Neural progenitor cell (in vitro differentiated cells): ENCODE measurements around the gene ERGIC1. TPM values are rescaled to one million over a fixed set of nuclear protein-coding genes. Genes with fewer than 3 reads are reported as not detected.

ENCODE experiments used
- DNase-seq: peaks from one replicate; pipeline ENCODE4 v3.0.0-alpha.2; 2016; ENCODE audit warnings: low spot score
- H2AFZ ChIP-seq: fragments of 200-600 bp; sonication (generic); replicated peaks from 2 replicates; pipeline ENCODE4 v1.6.1; 2016; ENCODE audit warnings: antibody characterized with exemption
- H3F3A ChIP-seq: fragments of 200-600 bp; sonication (generic); 2 replicates; pipeline ENCODE4 v1.6.1; 2016; ENCODE audit warnings: antibody characterized with exemption, low read depth
- H3K27ac ChIP-seq: fragments of 200-600 bp; sonication (generic); 2 replicates; pipeline ENCODE4 v1.5.1; 2016; ENCODE audit warnings: mild to moderate bottlenecking
- H3K27me3 ChIP-seq: fragments of 200-600 bp; sonication (generic); 2 replicates; pipeline ENCODE4 v1.6.1; 2016; ENCODE audit warnings: mild to moderate bottlenecking, moderate library complexity
- H3K36me3 ChIP-seq: fragments of 200-600 bp; sonication (generic); 2 replicates; pipeline ENCODE4 v1.5.1; 2016
- H3K4me1 ChIP-seq: fragments of 200-600 bp; sonication (generic); 2 replicates; pipeline ENCODE4 v1.6.1; 2016; ENCODE audit warnings: mixed run types
- H3K4me2 ChIP-seq: fragments of 200-600 bp; sonication (generic); 2 replicates; pipeline ENCODE4 v1.6.1; 2016
- H3K4me3 ChIP-seq: fragments of 200-600 bp; sonication (generic); 2 replicates; pipeline ENCODE4 v1.5.1; 2016
- H3K79me2 ChIP-seq: fragments of 200-600 bp; sonication (generic); 2 replicates; pipeline ENCODE4 v1.6.1; 2016; ENCODE audit warnings: low read depth
- H3K9ac ChIP-seq: fragments of 200-600 bp; sonication (generic); 2 replicates; pipeline ENCODE4 v1.6.1; 2016
- H3K9me3 ChIP-seq: fragments of 200-600 bp; sonication (generic); 2 replicates; pipeline ENCODE4 v1.5.1; 2016; ENCODE audit warnings: low read depth
- H4K20me1 ChIP-seq: fragments of 200-600 bp; sonication (generic); 2 replicates; pipeline ENCODE4 v1.6.1; 2016; ENCODE audit warnings: low read depth
- H3K27ac Mint-ChIP-seq: 3 replicates; pipeline ENCODE4 v1.8.0; 2021; ENCODE audit warnings: mixed read lengths
- H3K27me3 Mint-ChIP-seq: 2 replicates; pipeline ENCODE4 v1.8.0; 2022; ENCODE audit warnings: low read depth, mild to moderate bottlenecking, inconsistent platforms, moderate library complexity, mixed read lengths; ENCODE audit not compliant: insufficient read depth
- H3K36me3 Mint-ChIP-seq: 3 replicates; pipeline ENCODE4 v1.8.0; 2021; ENCODE audit warnings: mixed read lengths
- H3K4me1 Mint-ChIP-seq: 3 replicates; pipeline ENCODE4 v1.8.0; 2021; ENCODE audit warnings: mixed read lengths
- H3K4me3 Mint-ChIP-seq: 3 replicates; pipeline ENCODE4 v1.8.0; 2021; ENCODE audit warnings: mild to moderate bottlenecking, moderate library complexity, mixed read lengths
- H3K9me3 Mint-ChIP-seq: 3 replicates; pipeline ENCODE4 v1.8.0; 2020; ENCODE audit warnings: mixed read lengths
- EZH2 ChIP-seq: fragments of 200-600 bp; sonication (generic); IDR thresholded peaks from 2 replicates; pipeline ENCODE4 v1.6.1; 2017; ENCODE audit warnings: antibody characterized with exemption, mild to moderate bottlenecking, moderate library complexity
- EZH2phosphoT487 ChIP-seq: fragments of 200-600 bp; sonication (generic); IDR thresholded peaks from 2 replicates; pipeline ENCODE4 v1.6.1; 2017; ENCODE audit warnings: antibody characterized with exemption
- total RNA-seq: library from RNA; depleted of rRNA; stranded (reverse); fragments of >200 nt; gene quantifications from 2 replicates; pipeline ENCODE4 v1.2.3, GENCODE V29; 2015; ENCODE audit warnings: low replicate concordance
- TF ChIP-seq, protein P1 (sequence below): fragments of 200-600 bp; sonication (generic); IDR thresholded peaks from 2 replicates; pipeline ENCODE4 v1.5.1; 2017; ENCODE audit warnings: antibody characterized with exemption, mild to moderate bottlenecking

The ERGIC1 gene
- total RNA-seq, 1 donor from 2014 or later, result 28.7 TPM

DNA sequence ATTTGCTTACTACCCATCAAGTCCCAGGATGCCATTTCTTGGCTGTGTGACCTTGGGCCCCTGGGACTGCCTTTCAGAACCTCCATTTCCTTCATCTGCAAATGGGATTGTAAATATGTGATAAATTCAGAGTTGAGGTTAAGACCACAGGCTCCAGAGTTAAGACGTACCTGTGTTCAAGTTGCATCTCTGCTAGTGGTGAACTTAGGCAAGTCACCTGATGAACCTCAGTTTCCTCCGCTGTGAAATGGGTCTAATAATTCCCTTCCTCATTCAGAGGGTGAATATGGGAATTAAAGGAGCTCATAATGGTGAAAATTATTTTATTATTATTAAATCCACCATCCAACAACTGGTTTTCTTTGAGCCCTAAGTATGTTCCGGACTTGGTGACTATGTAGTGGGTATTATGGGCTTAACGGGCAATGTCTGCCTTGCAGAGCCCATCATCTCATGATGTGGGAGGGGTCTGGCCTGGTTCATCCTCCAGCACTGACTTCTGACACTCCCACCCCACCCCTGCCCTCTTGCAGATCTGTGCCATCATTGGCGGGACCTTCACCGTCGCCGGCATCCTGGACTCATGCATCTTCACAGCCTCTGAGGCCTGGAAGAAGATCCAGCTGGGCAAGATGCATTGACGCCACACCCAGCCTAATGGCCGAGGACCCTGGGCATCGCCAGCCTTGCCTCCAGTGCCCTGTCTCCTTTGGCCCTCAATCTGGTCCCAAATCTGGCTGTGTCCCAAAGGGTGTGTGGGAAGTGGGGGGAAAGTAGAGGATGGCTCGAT lies 116.3 kb downstream of the ERGIC1 start:
- Mint-ChIP-seq H3K36me3 (peaks cover 14% of the 10 kb centered on the region), H3K27ac (no peak overlapping the region), H3K4me3 (no peak overlapping the region), H3K27me3 (no peaks in the 10 kb centered on the region), H3K9me3 (no peaks in the 10 kb centered on the region), H3K4me1 (no peaks in the 10 kb centered on the region)
- Histone ChIP-seq H3K4me2 (no peak overlapping the region), H3K27me3 (no peaks in the 10 kb centered on the region), H3K9ac (no peak overlapping the region), H3K4me1 (no peaks in the 10 kb centered on the region), H3K79me2 (no peaks in the 10 kb centered on the region), H3F3A (no peaks in the 10 kb centered on the region), H3K27ac (no peak overlapping the region), H3K36me3 (no peaks in the 10 kb centered on the region), H2AFZ (no peak overlapping the region), H3K4me3 (no peak overlapping the region), H3K9me3 (no peaks in the 10 kb centered on the region), H4K20me1 (no peaks in the 10 kb centered on the region)
- no peak for DNase-seq
- TF ChIP-seq EZH2phosphoT487, result no peak
- no peak for TF ChIP-seq EZH2
- TF ChIP-seq, protein P1, sequence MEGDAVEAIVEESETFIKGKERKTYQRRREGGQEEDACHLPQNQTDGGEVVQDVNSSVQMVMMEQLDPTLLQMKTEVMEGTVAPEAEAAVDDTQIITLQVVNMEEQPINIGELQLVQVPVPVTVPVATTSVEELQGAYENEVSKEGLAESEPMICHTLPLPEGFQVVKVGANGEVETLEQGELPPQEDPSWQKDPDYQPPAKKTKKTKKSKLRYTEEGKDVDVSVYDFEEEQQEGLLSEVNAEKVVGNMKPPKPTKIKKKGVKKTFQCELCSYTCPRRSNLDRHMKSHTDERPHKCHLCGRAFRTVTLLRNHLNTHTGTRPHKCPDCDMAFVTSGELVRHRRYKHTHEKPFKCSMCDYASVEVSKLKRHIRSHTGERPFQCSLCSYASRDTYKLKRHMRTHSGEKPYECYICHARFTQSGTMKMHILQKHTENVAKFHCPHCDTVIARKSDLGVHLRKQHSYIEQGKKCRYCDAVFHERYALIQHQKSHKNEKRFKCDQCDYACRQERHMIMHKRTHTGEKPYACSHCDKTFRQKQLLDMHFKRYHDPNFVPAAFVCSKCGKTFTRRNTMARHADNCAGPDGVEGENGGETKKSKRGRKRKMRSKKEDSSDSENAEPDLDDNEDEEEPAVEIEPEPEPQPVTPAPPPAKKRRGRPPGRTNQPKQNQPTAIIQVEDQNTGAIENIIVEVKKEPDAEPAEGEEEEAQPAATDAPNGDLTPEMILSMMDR, result no peak

DNA sequence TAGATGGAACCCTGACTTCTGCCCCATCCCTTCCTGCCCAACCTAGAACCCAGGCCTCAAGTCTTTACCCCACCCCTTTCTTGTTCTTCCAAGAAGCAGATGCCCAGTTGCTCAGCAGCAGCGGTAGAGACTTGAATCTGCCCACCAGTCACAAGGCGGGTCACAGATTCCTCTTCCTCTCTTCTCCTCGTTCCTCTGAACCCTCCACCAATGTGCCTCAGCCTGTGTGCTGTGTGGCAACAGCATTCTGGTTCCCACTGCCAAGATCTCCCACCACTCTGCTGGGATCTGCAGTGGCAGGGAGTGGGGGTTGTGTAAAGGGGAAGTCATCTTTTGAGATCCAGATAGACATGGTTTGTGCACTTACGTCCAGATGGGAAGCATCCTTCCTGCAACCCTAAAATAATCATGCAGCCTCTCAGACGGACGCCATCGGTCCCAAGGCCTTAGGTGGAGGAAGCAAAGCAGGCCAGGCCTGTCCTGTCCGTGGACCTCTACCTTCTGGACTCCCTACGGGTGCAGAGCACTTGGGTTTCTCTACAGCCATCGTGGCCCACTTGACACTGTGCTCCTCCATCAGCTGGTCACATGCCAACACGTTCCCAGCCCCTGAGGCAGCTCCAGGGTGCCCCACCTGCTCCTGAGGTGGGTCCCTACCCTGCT lies 117.5 kb downstream of the ERGIC1 start:
- Histone ChIP-seq H4K20me1 (no peaks in the 10 kb centered on the region), H2AFZ (no peak overlapping the region), H3K27me3 (peaks cover 3% of the 10 kb centered on the region), H3K4me3 (no peak overlapping the region), H3K9ac (no peak overlapping the region), H3K4me1 (no peaks in the 10 kb centered on the region), H3F3A (no peaks in the 10 kb centered on the region), H3K9me3 (no peaks in the 10 kb centered on the region), H3K79me2 (no peaks in the 10 kb centered on the region), H3K27ac (no peak overlapping the region), H3K4me2 (no peak overlapping the region), H3K36me3 (no peaks in the 10 kb centered on the region)
- TF ChIP-seq, protein P1, result no peak
- TF ChIP-seq EZH2phosphoT487, result no peak
- TF ChIP-seq EZH2, result no peak
- H3K27me3 Mint-ChIP-seq, result no peaks in the 10 kb centered on the region
- no peak overlapping the region for H3K27ac Mint-ChIP-seq
- H3K36me3 Mint-ChIP-seq, result peaks cover 9% of the 10 kb centered on the region
- no peak overlapping the region for H3K4me3 Mint-ChIP-seq
- DNase-seq, result no peak
- no peaks in the 10 kb centered on the region for H3K9me3 Mint-ChIP-seq
- no peaks in the 10 kb centered on the region for H3K4me1 Mint-ChIP-seq

DNA sequence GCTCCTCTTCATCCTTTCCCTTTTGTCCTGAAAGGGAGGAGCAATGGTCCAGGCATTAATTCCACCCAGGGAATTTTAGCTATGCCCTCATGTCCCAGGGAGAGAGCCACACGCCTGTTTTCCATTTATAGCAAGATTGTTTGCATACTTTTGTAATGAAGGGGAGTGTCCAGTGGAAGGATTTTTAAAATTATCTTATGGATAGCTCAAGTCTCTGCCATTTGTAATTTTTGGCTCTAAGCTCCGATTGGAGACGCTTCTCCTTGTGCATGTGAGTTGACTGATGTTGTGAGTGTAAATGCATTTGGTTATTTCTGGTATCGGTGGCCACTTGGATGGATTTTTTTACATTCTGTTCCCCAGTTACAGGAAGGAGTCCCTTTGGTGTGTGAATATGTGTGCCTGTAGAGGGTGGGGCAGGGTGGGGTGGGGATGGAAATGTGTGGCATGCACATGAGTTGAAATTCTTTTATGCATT lies 118.0 kb downstream of the ERGIC1 start:
- Mint-ChIP-seq H3K4me3 (no peak overlapping the region), H3K4me1 (no peaks in the 10 kb centered on the region), H3K36me3 (peaks cover 7% of the 10 kb centered on the region), H3K9me3 (no peaks in the 10 kb centered on the region), H3K27ac (no peak overlapping the region), H3K27me3 (no peaks in the 10 kb centered on the region)
- H4K20me1 ChIP-seq, result no peaks in the 10 kb centered on the region
- H3K4me3 ChIP-seq, result no peak overlapping the region
- no peaks in the 10 kb centered on the region for H3K9me3 ChIP-seq
- no peaks in the 10 kb centered on the region for H3K79me2 ChIP-seq
- H3K4me2 ChIP-seq, result no peak overlapping the region
- no peak overlapping the region for H3K27ac ChIP-seq
- H2AFZ ChIP-seq, result no peak overlapping the region
- H3F3A ChIP-seq, result peaks cover 3% of the 10 kb centered on the region
- no peak overlapping the region for H3K9ac ChIP-seq
- DNase-seq, result no peak
- H3K36me3 ChIP-seq, result no peaks in the 10 kb centered on the region
- TF ChIP-seq, protein P1, result no peak
- TF ChIP-seq EZH2, result no peak
- no peak for TF ChIP-seq EZH2phosphoT487
- H3K27me3 ChIP-seq, result peaks cover 5% of the 10 kb centered on the region
- H3K4me1 ChIP-seq, result no peaks in the 10 kb centered on the region
